Measurements from ENCODE around the gene SKAP2. TPM values are rescaled to one million over a fixed set of nuclear protein-coding genes. Genes with fewer than 3 reads are reported as not detected.

SKAP2 gene
- polyA plus RNA-seq, 3 donors, result 19.2 to 204 (median 158) TPM

- Histone ChIP-seq H2AFZ (ENCODE audit: insufficient read depth, low read depth, low read length, poor library complexity, severe bottlenecking) (no peak overlapping the region), H4K20me1 (ENCODE audit: insufficient read depth, low read length) (peaks cover 3% of the 10 kb centered on the region), H3K4me1 (ENCODE audit: control insufficient read depth in 1 of 2, insufficient read depth in 2 of 2, low read length in 2 of 2) (peaks cover 7 to 12% of the 10 kb centered on the region in 2 donors), H3K4me3 (replicated peaks in 1 of 3; ENCODE audit: low read depth in 2 of 3, low read length in 3 of 3) (no peak overlapping the region), H3K36me3 (replicated peaks in 1 of 2; ENCODE audit: control insufficient read depth in 1 of 2, insufficient read depth in 2 of 2, low read length in 2 of 2) (peaks cover 7 to 50% of the 10 kb centered on the region in 2 donors), H3K27me3 (ENCODE audit: control insufficient read depth in 2 of 2, insufficient read depth in 2 of 2, low read length in 2 of 2) (no peaks in the 10 kb centered on the region), H3K27ac (ENCODE audit: low read depth in 1 of 2, low read length in 2 of 2) (no peak overlapping the region), H3K9ac (ENCODE audit: insufficient read depth, low read length, poor library complexity, severe bottlenecking) (no peak overlapping the region), H3K79me2 (ENCODE audit: insufficient read depth, low read length) (no peaks in the 10 kb centered on the region), H3K9me3 (replicated peaks in 1 of 2; ENCODE audit: control insufficient read depth in 1 of 2, insufficient read depth in 1 of 2, low read length in 2 of 2) (no peaks in the 10 kb centered on the region), H3K4me2 (replicated peaks; ENCODE audit: extremely low read depth, low read length, poor library complexity, severe bottlenecking) (no peak overlapping the region)
- peaks cover 44 to 46% of the 10 kb centered on the region in 2 donors for H3K36me3 Mint-ChIP-seq
- 80% methylated on average over 2 of the region's 3 CpGs for WGBS (ENCODE audit: insufficient coverage)
- H3K4me3 Mint-ChIP-seq, result no peak overlapping the region
- no peaks in the 10 kb centered on the region for H3K27me3 Mint-ChIP-seq (ENCODE audit: low read depth in 3 of 3)
- H3K27ac Mint-ChIP-seq, result no peak overlapping the region
- intact Hi-C loops (cut with micrococcal nuclease), result no loop called here
- H3K4me1 Mint-ChIP-seq, result peaks cover 9% of the 10 kb centered on the region
- no peaks in the 10 kb centered on the region for H3K9me3 Mint-ChIP-seq
- no peak for TF ChIP-seq CTCF (IDR thresholded peaks at IDR 0.05)
- no peak for DNase-seq
Measured at GRCh38 chr7:26684447-26684846, 179.9 kb downstream of the SKAP2 start.

DNA sequence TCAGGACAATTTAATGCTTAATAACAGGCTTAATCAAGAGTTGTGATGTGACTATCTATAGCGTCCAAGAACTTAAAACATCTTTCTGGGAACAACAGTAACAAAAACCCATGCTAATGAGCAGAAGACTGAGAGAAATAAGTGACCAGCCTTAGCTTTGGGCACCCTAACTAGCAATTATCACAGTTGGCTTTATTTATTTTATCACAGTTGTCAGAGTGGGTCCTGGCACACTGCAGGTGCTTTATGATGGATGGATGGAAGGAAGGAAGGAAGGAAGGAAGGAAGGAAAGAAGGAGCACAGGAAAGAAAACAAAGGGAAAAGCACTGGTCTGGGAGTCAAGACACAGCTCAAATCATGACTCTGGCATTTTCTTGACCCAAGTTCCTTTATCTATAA lies 181.1 kb downstream of the SKAP2 start:
- Mint-ChIP-seq H3K4me3 (no peak overlapping the region), H3K27me3 (ENCODE audit: low read depth in 3 of 3) (no peaks in the 10 kb centered on the region), H3K27ac (no peak overlapping the region), H3K36me3 (peaks cover 44 to 45% of the 10 kb centered on the region in 2 donors), H3K4me1 (peaks cover 9% of the 10 kb centered on the region), H3K9me3 (no peaks in the 10 kb centered on the region)
- Histone ChIP-seq H3K27me3 (ENCODE audit: control insufficient read depth in 2 of 2, insufficient read depth in 2 of 2, low read length in 2 of 2) (no peaks in the 10 kb centered on the region), H3K4me2 (replicated peaks; ENCODE audit: extremely low read depth, low read length, poor library complexity, severe bottlenecking) (no peak overlapping the region), H3K4me3 (replicated peaks in 1 of 3; ENCODE audit: low read depth in 2 of 3, low read length in 3 of 3) (no peak overlapping the region), H3K27ac (ENCODE audit: low read depth in 1 of 2, low read length in 2 of 2) (no peak overlapping the region), H3K36me3 (replicated peaks in 1 of 2; ENCODE audit: control insufficient read depth in 1 of 2, insufficient read depth in 2 of 2, low read length in 2 of 2) (peaks cover 7 to 48% of the 10 kb centered on the region in 2 donors), H2AFZ (ENCODE audit: insufficient read depth, low read depth, low read length, poor library complexity, severe bottlenecking) (no peak overlapping the region), H4K20me1 (ENCODE audit: insufficient read depth, low read length) (peaks cover 10% of the 10 kb centered on the region), H3K9ac (ENCODE audit: insufficient read depth, low read length, poor library complexity, severe bottlenecking) (no peak overlapping the region), H3K9me3 (replicated peaks in 1 of 2; ENCODE audit: control insufficient read depth in 1 of 2, insufficient read depth in 1 of 2, low read length in 2 of 2) (no peaks in the 10 kb centered on the region), H3K79me2 (ENCODE audit: insufficient read depth, low read length) (no peaks in the 10 kb centered on the region), H3K4me1 (ENCODE audit: control insufficient read depth in 1 of 2, insufficient read depth in 2 of 2, low read length in 2 of 2) (peaks cover under 1 to 4% of the 10 kb centered on the region in 2 donors)
- WGBS (ENCODE audit: insufficient coverage), result 100% methylated on average over 1 of the region's 1 CpG
- intact Hi-C loops (cut with micrococcal nuclease), result no loop called here
- TF ChIP-seq CTCF (IDR thresholded peaks at IDR 0.05), result no peak
- no peak for DNase-seq

Measured in CD14-positive monocyte (primary cell).